GM18951 (cell line): ENCODE measurements around the gene LSAMP.

ENCODE experiments used
- POLR2A ChIP-seq: IDR thresholded peaks from 4 replicates; pipeline ENCODE4 v1.6.1; 2011; ENCODE audit warnings: mild to moderate bottlenecking; ENCODE audit not compliant: insufficient read length, insufficient read depth; ENCODE audit errors: extremely low read depth
- in situ Hi-C: fragments of 300-500 bp; cut with MboI; formaldehyde crosslinking; loops from one replicate; pipeline ENCODE4 v1.12.0; 2022; ENCODE audit warnings: low sequenced_read_pairs, mixed read lengths, inconsistent platforms; ENCODE audit not compliant: unreplicated experiment

LSAMP gene

GRCh38 chr3:116444819-116445310, 422 bp downstream of the LSAMP start:
- in situ Hi-C loops, result no loop called here
- no peak for TF ChIP-seq POLR2A

- no peak for TF ChIP-seq POLR2A
- in situ Hi-C loops, result no loop called here
These were observed 1.1 kb downstream of the LSAMP start for GRCh38 chr3:116444115-116444747.

GRCh38 chr3:116443191-116443661, 2.1 kb downstream of the LSAMP start:
- in situ Hi-C loops, result no loop called here

GRCh38 chr3:116442331-116443021, 2.8 kb downstream of the LSAMP start:
- TF ChIP-seq POLR2A, result no peak
- in situ Hi-C loops, result no loop called here

More at GRCh38 chr3:116443191-116443661, 2.1 kb downstream of the LSAMP start:
- TF ChIP-seq POLR2A, result no peak

- in situ Hi-C loops, result no loop called here
- no peak for TF ChIP-seq POLR2A
These were observed 3.6 kb downstream of the LSAMP start for GRCh38 chr3:116441652-116442051.

GRCh38 chr3:116440196-116440595, 5.1 kb downstream of the LSAMP start:
- in situ Hi-C loops, result no loop called here
- no peak for TF ChIP-seq POLR2A

GRCh38 chr3:116433552-116433951, 11.7 kb downstream of the LSAMP start:
- in situ Hi-C loops, result no loop called here
- TF ChIP-seq POLR2A, result no peak

GRCh38 chr3:116432795-116433194, 12.5 kb downstream of the LSAMP start:
- in situ Hi-C loops, result no loop called here
- no peak for TF ChIP-seq POLR2A

- in situ Hi-C loops, result no loop called here
- no peak for TF ChIP-seq POLR2A
These were observed 15.6 kb downstream of the LSAMP start for GRCh38 chr3:116429479-116430269.

- in situ Hi-C loops, result no loop called here
- no peak for TF ChIP-seq POLR2A
These were observed 19.3 kb downstream of the LSAMP start for GRCh38 chr3:116426036-116426435.

- no peak for TF ChIP-seq POLR2A
- in situ Hi-C loops, result no loop called here
These were observed 20.2 kb downstream of the LSAMP start for GRCh38 chr3:116425126-116425525.

- in situ Hi-C loops, result no loop called here
- TF ChIP-seq POLR2A, result no peak
These were observed 21.3 kb downstream of the LSAMP start for GRCh38 chr3:116423945-116424344.

- TF ChIP-seq POLR2A, result no peak
- in situ Hi-C loops, result no loop called here
These were observed 21.9 kb downstream of the LSAMP start for GRCh38 chr3:116423374-116423773.
